CD4-positive, alpha-beta T cell (primary cell): Measurements from ENCODE around the gene SACS. TPM values are rescaled to one million over a fixed set of nuclear protein-coding genes. Genes with fewer than 3 reads are reported as not detected.

ENCODE experiments used
- ATAC-seq: fragments of 200-7000 bp; cut with Tn5 transposase; one replicate; pipeline ENCODE4 v1.10.0; 2022; ENCODE audit warnings: mild to moderate bottlenecking; ENCODE audit not compliant: poor library complexity
- CTCF ChIA-PET: fragments of 350-600 bp; sonication (Branson Sonifier 250); formaldehyde crosslinking; loops from one replicate; lab custom pipeline; 2021; ENCODE audit warnings: antibody characterized with exemption, inconsistent platforms; lab: Charles Lee
- POLR2A ChIA-PET: fragments of 350-600 bp; sonication (Branson Sonifier 250); formaldehyde crosslinking; loops from one replicate; lab custom pipeline; 2021; ENCODE audit warnings: antibody characterized with exemption, inconsistent platforms; lab: Charles Lee
- DNase-seq, 14 experiments: peaks; one replicate each; pipeline ENCODE4 v3.0.0-alpha.2; 2013 to 2020; ENCODE audit warnings: mixed read lengths in 2 of 14
- H3K27ac ChIP-seq, 2 donors: one replicate each; pipeline versions ENCODE4 v1.5.1 to v1.7.0; 2013; ENCODE audit warnings: low read length in 2 of 2, low read depth in 1 of 2, mild to moderate bottlenecking in 1 of 2
- H3K27me3 ChIP-seq, 2 experiments: 1 replicate in 1 of 2; 2 replicates in 1 of 2; pipeline versions ENCODE4 v1.6.1 to v1.7.0; 2013; ENCODE audit warnings: low read length in 2 of 2, control low read depth in 1 of 2, mild to moderate bottlenecking in 1 of 2, moderate library complexity in 1 of 2; ENCODE audit not compliant: insufficient read depth in 2 of 2, control insufficient read depth in 1 of 2
- H3K36me3 ChIP-seq: one replicate; pipeline ENCODE4 v1.6.1; 2013; ENCODE audit warnings: low read length, control low read depth; ENCODE audit not compliant: insufficient read depth
- H3K4me1 ChIP-seq: one replicate; pipeline ENCODE4 v1.6.1; 2013; ENCODE audit warnings: low read length, control low read depth; ENCODE audit not compliant: insufficient read depth
- H3K4me3 ChIP-seq: one replicate; pipeline ENCODE4 v1.5.1; 2013; ENCODE audit warnings: mild to moderate bottlenecking, low read length, moderate library complexity
- H3K9me3 ChIP-seq, 2 experiments: 1 replicate in 1 of 2; 2 replicates in 1 of 2; pipeline versions ENCODE4 v1.6.1 to v1.7.0; 2013; ENCODE audit warnings: low read length in 2 of 2, mild to moderate bottlenecking in 2 of 2, control low read depth in 1 of 2, moderate library complexity in 1 of 2; ENCODE audit not compliant: control insufficient read depth in 1 of 2, insufficient read depth in 1 of 2
- H3K27ac Mint-ChIP-seq: one replicate; pipeline ENCODE4 v1.8.0; 2020; ENCODE audit warnings: mixed read lengths
- H3K27me3 Mint-ChIP-seq: one replicate; pipeline ENCODE4 v1.8.0; 2021; ENCODE audit warnings: mixed read lengths
- H3K36me3 Mint-ChIP-seq: one replicate; pipeline ENCODE4 v1.8.0; 2021; ENCODE audit warnings: low read depth, mixed read lengths
- H3K4me1 Mint-ChIP-seq: one replicate; pipeline ENCODE4 v1.8.0; 2021; ENCODE audit warnings: low read depth, mixed read lengths
- H3K4me3 Mint-ChIP-seq: one replicate; pipeline ENCODE4 v1.8.0; 2020; ENCODE audit warnings: mild to moderate bottlenecking, mixed read lengths
- H3K9me3 Mint-ChIP-seq: one replicate; pipeline ENCODE4 v1.8.0; 2020; ENCODE audit warnings: mixed read lengths
- CTCF ChIP-seq: fragments of 200-600 bp; IDR thresholded peaks from one replicate; pipeline ENCODE4 v1.8.0; 2022; ENCODE audit warnings: antibody characterized with exemption, mild to moderate bottlenecking
- intact Hi-C, 2 experiments: fragments of 100-400 bp; cut with DNase I in 1 of 2; cut with micrococcal nuclease in 1 of 2; formaldehyde crosslinking; loops; one replicate each; pipeline versions ENCODE4 v1.15.1 to v1.9.0; 2023 to 2025; cut with DNase I, micrococcal nuclease
- total RNA-seq, 174 experiments: library from RNA in 2 of 174; stranded (reverse) in 2 of 174; gene quantifications; one replicate each; pipeline ENCODE4 v1.2.3 and lab custom pipeline; 2021 to 2026

The SACS gene
- total RNA-seq, 2 experiments from 2014 or later = 8.7 to 11.6 TPM

- no peaks in the 10 kb centered on the region for H3K9me3 ChIP-seq
- H3K27ac ChIP-seq = no peak overlapping the region
- Mint-ChIP-seq H3K4me3 (no peak overlapping the region), H3K9me3 (no peaks in the 10 kb centered on the region), H3K4me1 (no peaks in the 10 kb centered on the region), H3K36me3 (no peaks in the 10 kb centered on the region), H3K27ac (no peak overlapping the region), H3K27me3 (no peaks in the 10 kb centered on the region)
- intact Hi-C loops = no loop called here
- no peak for TF ChIP-seq CTCF
- CTCF ChIA-PET = no interaction called here
- H3K4me1 ChIP-seq = peaks cover 2% of the 10 kb centered on the region
- no peaks in the 10 kb centered on the region for H3K27me3 ChIP-seq
- no peaks in the 10 kb centered on the region for H3K36me3 ChIP-seq
- POLR2A ChIA-PET = no interaction called here
- ATAC-seq (no peak), DNase-seq (no peak)
- no peak overlapping the region for H3K4me3 ChIP-seq
These were observed 27.4 kb upstream of the SACS start for GRCh38 chr13:23460921-23461320.

GRCh38 chr13:23460309-23460708, 26.8 kb upstream of the SACS start:
- no peaks in the 10 kb centered on the region for H3K4me1 Mint-ChIP-seq
- TF ChIP-seq CTCF = no peak
- H3K9me3 Mint-ChIP-seq = no peaks in the 10 kb centered on the region
- no peaks in the 10 kb centered on the region for H3K4me1 ChIP-seq
- no peak overlapping the region for H3K4me3 Mint-ChIP-seq
- H3K27me3 ChIP-seq = peaks cover 0 to 2% of the 10 kb centered on the region in 2 experiments
- H3K36me3 ChIP-seq = no peaks in the 10 kb centered on the region
- H3K27me3 Mint-ChIP-seq = no peaks in the 10 kb centered on the region
- CTCF ChIA-PET = no interaction called here
- H3K9me3 ChIP-seq = no peaks in the 10 kb centered on the region
- H3K36me3 Mint-ChIP-seq = no peaks in the 10 kb centered on the region
- ATAC-seq = no peak
- peak in 1 of 14 experiments; percentile 3 for DNase-seq
- H3K27ac Mint-ChIP-seq = no peak overlapping the region
- no peak overlapping the region for H3K4me3 ChIP-seq
- intact Hi-C loops = no loop called here
- POLR2A ChIA-PET = no interaction called here
- no peak overlapping the region for H3K27ac ChIP-seq

GRCh38 chr13:23458989-23459388, 25.5 kb upstream of the SACS start:
- Histone ChIP-seq H3K36me3 (no peaks in the 10 kb centered on the region), H3K27me3 (peaks cover 0 to 2% of the 10 kb centered on the region in 2 experiments), H3K27ac (no peak overlapping the region), H3K4me3 (no peak overlapping the region), H3K4me1 (no peaks in the 10 kb centered on the region), H3K9me3 (no peaks in the 10 kb centered on the region)
- Mint-ChIP-seq H3K9me3 (no peaks in the 10 kb centered on the region), H3K4me1 (no peaks in the 10 kb centered on the region), H3K36me3 (no peaks in the 10 kb centered on the region), H3K27ac (no peak overlapping the region), H3K27me3 (no peaks in the 10 kb centered on the region), H3K4me3 (no peak overlapping the region)
- ChIA-PET CTCF (no interaction called here), POLR2A (no interaction called here)
- no peak for TF ChIP-seq CTCF
- intact Hi-C loops = no loop called here
- DNase-seq (no peak), ATAC-seq (no peak)
